Lower lobe of right lung (tissue), 2 donors: ENCODE data around the gene CDADC1. TPM values are rescaled to one million over a fixed set of nuclear protein-coding genes. Genes with fewer than 3 reads are reported as not detected.

Source experiments
- ATAC-seq, 2 donors: fragments of 200-7000 bp; cut with Tn5 transposase; one replicate each; pipeline ENCODE4 v1.9.1; 2020 to 2022; ENCODE audit warnings: mild to moderate bottlenecking in 2 of 2, moderate library complexity in 2 of 2
- DNase-seq: peaks from one replicate; pipeline ENCODE4 v3.0.0-alpha.2; 2020
- H3K27ac ChIP-seq: fragments of 200-600 bp; one replicate; pipeline ENCODE4 v1.8.0; 2022
- H3K27me3 ChIP-seq: fragments of 200-600 bp; one replicate; pipeline ENCODE4 v1.8.0; 2022; ENCODE audit warnings: low read depth
- H3K36me3 ChIP-seq: fragments of 200-600 bp; one replicate; pipeline ENCODE4 v1.8.0; 2022; ENCODE audit warnings: mild to moderate bottlenecking
- H3K4me1 ChIP-seq: fragments of 200-600 bp; one replicate; pipeline ENCODE4 v1.8.0; 2022
- H3K4me3 ChIP-seq: fragments of 200-600 bp; one replicate; pipeline ENCODE4 v1.8.0; 2022; ENCODE audit warnings: mild to moderate bottlenecking
- H3K9me3 ChIP-seq: fragments of 200-600 bp; one replicate; pipeline ENCODE4 v1.8.0; 2022
- intact Hi-C: fragments of 100-400 bp; cut with DNase I; formaldehyde crosslinking; loops from one replicate; pipeline ENCODE4 v1.11.0; 2022
- total RNA-seq: library from RNA; stranded (reverse); fragmentation: NEBNext Ultra II Directional; extraction: Animal tissue kit (Norgen Biotek cat#: 25700); gene quantifications from one replicate; pipeline ENCODE4 v1.2.1, GENCODE V29; 2021
- TF ChIP-seq, protein P1 (sequence below): fragments of 200-600 bp; IDR thresholded peaks from one replicate; pipeline ENCODE4 v1.8.0; 2022; ENCODE audit warnings: antibody characterized with exemption, mild to moderate bottlenecking
- donor health status: DM: no; HTN: yes; CAD: no; lungs with severe emphysema.

The CDADC1 gene
- total RNA-seq, 1 donor from 2014 or later = 7.9 TPM

DNA sequence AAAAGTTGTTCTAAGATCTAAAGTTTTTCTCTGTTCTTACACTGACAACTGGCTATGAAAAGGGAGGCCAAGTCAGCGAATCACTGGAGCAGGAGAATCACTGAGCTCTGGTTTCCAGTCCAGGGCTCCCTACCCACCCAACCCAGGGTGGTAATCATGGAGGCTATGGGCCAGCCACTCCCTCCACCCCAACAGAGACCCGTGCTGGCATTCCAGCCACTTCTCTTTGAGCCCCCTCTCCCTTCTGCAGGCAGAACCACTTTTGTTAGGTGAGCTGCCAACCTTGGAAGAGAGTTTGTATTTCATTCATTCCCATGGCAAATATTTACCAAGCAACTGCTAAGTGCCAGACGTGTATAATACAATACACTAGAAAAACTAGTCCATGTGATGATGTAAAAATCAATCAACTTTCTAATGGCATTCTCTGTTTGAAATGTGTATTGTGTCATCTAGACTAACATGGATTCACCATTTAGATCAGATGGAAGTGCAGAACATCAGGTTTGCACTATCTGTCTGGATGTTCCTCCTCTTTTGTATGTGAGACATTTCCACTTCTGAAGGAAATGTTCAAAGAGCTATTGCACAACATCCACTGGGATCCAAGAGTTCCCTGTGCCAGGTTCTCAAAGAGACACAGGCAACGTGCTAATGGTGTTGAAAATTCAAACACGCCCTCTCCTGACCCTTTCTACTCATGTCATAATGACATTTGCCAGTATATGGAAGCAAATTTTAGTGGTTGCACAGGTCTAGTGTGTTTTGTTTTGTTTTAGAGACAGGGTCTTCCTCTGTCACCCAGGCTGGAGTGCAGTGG is 22.3 kb upstream of the CDADC1 start:
- intact Hi-C loops = no loop called here
- Histone ChIP-seq H3K27ac (no peak overlapping the region), H3K27me3 (peaks cover 19% of the 10 kb centered on the region), H3K4me3 (no peak overlapping the region), H3K4me1 (peaks cover 9% of the 10 kb centered on the region), H3K9me3 (no peaks in the 10 kb centered on the region), H3K36me3 (no peaks in the 10 kb centered on the region)
- DNase-seq = no peak
- peak; percentile 61 to 83 for ATAC-seq
- TF ChIP-seq, protein P1, sequence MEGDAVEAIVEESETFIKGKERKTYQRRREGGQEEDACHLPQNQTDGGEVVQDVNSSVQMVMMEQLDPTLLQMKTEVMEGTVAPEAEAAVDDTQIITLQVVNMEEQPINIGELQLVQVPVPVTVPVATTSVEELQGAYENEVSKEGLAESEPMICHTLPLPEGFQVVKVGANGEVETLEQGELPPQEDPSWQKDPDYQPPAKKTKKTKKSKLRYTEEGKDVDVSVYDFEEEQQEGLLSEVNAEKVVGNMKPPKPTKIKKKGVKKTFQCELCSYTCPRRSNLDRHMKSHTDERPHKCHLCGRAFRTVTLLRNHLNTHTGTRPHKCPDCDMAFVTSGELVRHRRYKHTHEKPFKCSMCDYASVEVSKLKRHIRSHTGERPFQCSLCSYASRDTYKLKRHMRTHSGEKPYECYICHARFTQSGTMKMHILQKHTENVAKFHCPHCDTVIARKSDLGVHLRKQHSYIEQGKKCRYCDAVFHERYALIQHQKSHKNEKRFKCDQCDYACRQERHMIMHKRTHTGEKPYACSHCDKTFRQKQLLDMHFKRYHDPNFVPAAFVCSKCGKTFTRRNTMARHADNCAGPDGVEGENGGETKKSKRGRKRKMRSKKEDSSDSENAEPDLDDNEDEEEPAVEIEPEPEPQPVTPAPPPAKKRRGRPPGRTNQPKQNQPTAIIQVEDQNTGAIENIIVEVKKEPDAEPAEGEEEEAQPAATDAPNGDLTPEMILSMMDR = no peak

DNA sequence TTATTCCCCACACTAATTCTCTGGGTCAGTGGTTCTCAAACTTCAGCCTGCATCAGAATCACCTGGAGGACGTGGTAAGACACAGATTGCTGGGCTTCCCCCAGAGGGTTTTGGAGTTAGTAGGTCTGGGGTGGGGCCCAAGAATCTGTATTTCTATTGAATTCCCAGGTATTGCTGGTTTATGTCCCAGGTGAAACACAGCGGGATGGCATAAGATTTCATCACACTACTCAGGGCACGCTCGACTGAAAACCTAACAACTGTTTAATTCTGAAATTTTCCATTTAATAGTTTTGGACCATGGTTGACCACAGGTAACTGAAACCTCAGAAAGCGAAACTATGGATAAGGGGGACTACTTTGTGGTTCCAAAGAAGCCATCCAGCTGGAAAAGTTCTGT is 21.1 kb upstream of the CDADC1 start:
- Histone ChIP-seq H3K27ac (no peak overlapping the region), H3K4me1 (no peaks in the 10 kb centered on the region), H3K36me3 (no peaks in the 10 kb centered on the region), H3K9me3 (no peaks in the 10 kb centered on the region), H3K27me3 (peaks cover 7% of the 10 kb centered on the region), H3K4me3 (no peak overlapping the region)
- DNase-seq (no peak), ATAC-seq (no peak)
- TF ChIP-seq, protein P1 = no peak
- intact Hi-C loops = no loop called here

DNA sequence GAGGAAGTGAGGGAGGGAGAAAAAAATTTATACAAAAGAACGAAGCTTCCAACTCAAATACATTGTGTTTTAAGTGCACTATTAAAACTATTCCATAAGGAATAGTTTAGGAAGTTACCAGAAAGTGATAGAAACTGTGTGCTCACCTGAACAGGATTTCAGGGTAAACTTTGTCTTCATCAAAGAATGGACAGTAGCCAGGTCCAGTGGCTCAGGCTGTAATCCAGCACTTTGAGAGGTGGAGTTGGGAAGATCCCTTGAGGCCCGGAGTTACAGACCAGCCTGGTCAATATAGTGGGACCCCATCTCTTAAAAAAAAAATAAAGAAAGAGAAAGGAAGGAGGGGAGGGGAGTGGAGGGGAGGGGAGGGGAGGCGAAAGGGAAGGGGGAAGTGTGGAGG is 13.0 kb upstream of the CDADC1 start:
- DNase-seq = no peak
- no peaks in the 10 kb centered on the region for H3K4me1 ChIP-seq
- ATAC-seq = no peak
- H3K27me3 ChIP-seq = no peaks in the 10 kb centered on the region
- H3K27ac ChIP-seq = no peak overlapping the region
- intact Hi-C loops = no loop called here
- TF ChIP-seq, protein P1 = no peak
- H3K36me3 ChIP-seq = no peaks in the 10 kb centered on the region
- no peak overlapping the region for H3K4me3 ChIP-seq
- no peaks in the 10 kb centered on the region for H3K9me3 ChIP-seq

DNA sequence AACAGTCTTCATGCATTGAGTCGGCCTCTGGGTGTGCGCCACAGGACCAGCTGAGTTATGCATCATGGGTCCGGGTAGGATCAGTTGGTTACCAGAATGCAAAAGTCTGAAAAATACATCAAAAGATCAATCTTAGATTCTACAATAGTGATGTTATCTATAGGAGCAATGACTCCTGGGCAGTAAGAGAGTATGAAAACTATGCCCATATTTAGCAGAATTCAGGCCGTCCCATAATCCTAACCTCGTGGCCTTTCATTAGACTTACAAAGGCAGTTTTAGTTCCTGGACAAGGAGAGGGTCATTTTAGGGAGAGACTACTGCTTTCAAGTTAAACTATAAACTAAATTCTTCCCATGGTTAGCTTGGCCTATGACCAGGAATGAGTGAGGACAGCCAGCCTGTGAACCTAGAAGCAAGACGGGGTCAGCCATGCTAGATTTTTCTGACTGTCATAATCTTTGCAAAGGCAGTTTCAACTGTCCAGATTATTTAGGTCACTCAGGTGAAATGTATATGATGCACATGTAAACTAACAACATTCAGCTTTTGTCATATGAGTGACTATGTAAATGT is 11.8 kb upstream of the CDADC1 start:
- no peak overlapping the region for H3K4me3 ChIP-seq
- no peaks in the 10 kb centered on the region for H3K9me3 ChIP-seq
- H3K4me1 ChIP-seq = no peaks in the 10 kb centered on the region
- TF ChIP-seq, protein P1 = no peak
- DNase-seq (no peak), ATAC-seq (no peak)
- intact Hi-C loops = no loop called here
- no peak overlapping the region for H3K27ac ChIP-seq
- H3K36me3 ChIP-seq = no peaks in the 10 kb centered on the region
- no peaks in the 10 kb centered on the region for H3K27me3 ChIP-seq

DNA sequence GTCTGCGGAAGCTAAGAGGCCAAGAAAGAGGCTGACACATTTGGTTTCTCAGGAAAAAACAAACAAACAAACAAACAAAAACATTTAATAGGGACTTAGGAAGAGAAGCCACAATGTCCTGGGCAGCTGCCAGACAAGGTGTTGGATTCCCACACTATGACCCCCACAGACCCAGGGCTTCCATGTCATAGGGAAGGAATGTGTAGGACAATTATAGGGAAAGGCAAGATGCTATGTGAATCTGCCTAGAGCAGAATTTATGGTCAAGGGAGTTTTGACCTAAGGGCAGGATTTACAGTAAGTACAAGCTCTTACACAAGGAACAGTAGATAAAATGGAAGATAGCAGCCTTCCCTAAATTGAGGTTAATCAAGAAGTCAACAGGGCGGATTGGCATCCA is 9.1 kb upstream of the CDADC1 start:
- H3K9me3 ChIP-seq = no peaks in the 10 kb centered on the region
- H3K4me1 ChIP-seq = no peaks in the 10 kb centered on the region
- DNase-seq (no peak), ATAC-seq (no peak)
- intact Hi-C loops = no loop called here
- no peaks in the 10 kb centered on the region for H3K36me3 ChIP-seq
- H3K27me3 ChIP-seq = no peaks in the 10 kb centered on the region
- TF ChIP-seq, protein P1 = no peak
- H3K27ac ChIP-seq = no peak overlapping the region
- no peak overlapping the region for H3K4me3 ChIP-seq
